Skin of body (tissue), 2 donors: Measurements from ENCODE around the gene SEC11A. TPM values are rescaled to one million over a fixed set of nuclear protein-coding genes. Genes with fewer than 3 reads are reported as not detected.
"Not testable (repeated sequence)": the region's sequence is repeated elsewhere in the genome, so short reads cannot be mapped to it uniquely, and the experiment has no call there.

Experiments used
- DNase-seq: peaks from one replicate; lab custom pipeline; 2025; lab: John Stamatoyannopoulos, UW
- total RNA-seq: library from RNA; depleted of rRNA; stranded (reverse); fragments of >200 nt; gene quantifications from one replicate; pipeline ENCODE4 v1.2.3, GENCODE V29; 2014

SEC11A gene
- total RNA-seq, 1 donor from 2014 or later, result 134 TPM

DNA sequence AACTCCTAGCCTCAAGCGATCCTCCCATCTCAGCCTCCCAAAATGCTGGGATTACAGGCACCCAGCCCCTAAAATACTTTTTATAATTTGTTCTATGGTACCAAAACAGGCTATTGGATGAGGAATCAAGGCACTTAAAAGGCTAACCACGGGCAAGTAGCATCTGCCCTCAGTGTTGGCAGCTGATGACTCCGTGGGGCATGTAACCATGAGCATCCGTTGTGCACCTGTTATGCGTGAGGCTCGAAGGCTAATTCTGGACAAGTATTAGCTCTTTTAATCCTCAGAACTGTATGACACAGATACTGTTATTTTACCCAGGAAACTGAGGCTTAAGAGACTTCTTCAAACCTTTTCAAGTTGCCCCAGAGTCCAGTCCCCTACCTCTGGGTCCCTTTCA, 72.1 kb downstream of the SEC11A start:
- DNase-seq, result no peak

DNA sequence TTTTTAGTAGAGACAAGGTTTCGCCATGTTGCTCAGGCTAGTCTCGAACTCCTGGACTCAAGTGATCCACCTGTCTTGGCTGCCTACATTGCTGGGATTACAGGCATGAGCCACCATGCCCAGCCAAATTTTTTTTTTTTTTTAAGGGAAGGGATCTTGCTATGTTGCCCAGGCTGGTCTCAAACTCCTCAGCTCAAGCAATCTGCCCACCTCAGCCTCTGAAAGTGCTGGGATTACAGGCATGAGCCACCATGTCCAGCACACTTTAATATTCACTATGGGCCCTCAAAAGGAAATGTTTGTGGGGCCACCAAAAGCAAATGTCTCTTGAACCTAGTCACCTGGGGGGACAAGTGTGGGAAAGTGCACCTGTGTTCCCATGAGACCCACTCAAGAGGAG, 73.3 kb downstream of the SEC11A start:
- not testable (repeated sequence) for DNase-seq

DNA sequence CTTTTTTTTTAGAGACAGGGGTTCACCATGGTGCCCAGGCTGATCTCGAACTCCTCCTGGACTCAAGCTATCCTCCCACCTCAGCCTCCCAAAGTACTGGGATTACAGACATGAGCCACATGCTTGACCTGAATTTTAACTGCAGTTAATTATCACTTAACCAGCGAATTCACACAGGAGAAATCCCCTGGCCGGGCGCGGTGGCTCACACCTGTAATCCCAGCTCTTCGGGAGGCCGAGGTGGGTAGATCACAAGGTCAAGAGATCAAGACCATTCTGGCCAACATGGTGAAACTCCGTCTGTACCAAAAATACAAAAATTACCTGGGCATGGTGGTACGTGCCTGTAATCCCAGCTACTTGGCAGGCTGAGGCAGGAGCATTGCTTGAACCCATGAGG, 74.1 kb downstream of the SEC11A start:
- not testable (repeated sequence) for DNase-seq

DNA sequence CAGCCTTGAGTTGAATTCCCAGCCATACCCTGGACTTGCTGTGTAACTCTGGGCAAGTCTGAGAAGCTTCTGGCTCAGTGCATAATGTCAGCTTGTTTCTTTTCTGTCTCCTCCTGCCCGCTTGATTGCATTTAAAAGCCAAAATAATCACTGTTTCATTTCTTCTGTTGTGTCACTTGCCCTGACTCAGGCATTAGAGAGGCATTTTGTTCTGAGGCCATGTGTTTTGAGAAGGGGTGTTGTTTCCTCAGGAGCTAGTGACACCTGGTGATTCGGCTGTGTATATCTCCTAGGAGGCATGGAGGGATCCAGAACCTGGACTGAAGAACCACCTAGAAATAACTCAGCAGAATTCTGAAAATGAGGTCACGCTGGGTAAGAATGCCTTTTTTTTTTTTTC, 77.8 kb downstream of the SEC11A start:
- DNase-seq, result no peak

DNA sequence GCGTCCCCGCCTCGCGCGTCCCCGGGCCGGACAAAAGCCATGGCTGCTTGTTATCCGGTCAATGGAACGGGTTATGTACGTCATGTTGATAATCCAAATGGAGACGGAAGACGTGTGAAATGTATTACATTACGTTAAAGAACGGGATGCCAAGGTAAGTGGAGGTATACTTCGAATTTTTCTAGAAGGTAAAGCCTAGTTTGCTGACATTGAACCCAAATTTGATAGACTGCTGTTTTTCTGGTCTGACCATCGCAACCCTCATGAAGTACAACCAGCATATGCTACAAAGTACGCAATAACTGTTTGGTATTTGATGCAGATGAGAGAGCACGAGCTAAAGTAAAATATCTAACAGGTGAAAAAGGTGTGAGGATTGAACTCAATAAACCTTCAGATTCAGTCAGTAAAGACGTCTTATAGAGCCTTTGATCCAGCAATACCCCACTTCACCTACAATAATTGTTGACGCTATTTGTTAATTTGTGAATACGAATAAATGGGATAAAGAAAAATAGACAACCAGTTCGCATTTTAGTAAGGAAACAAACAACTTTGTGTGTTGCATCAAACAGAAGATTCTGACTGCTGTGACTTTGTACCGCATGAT, 81.6 kb downstream of the SEC11A start:
- DNase-seq, result no peak

DNA sequence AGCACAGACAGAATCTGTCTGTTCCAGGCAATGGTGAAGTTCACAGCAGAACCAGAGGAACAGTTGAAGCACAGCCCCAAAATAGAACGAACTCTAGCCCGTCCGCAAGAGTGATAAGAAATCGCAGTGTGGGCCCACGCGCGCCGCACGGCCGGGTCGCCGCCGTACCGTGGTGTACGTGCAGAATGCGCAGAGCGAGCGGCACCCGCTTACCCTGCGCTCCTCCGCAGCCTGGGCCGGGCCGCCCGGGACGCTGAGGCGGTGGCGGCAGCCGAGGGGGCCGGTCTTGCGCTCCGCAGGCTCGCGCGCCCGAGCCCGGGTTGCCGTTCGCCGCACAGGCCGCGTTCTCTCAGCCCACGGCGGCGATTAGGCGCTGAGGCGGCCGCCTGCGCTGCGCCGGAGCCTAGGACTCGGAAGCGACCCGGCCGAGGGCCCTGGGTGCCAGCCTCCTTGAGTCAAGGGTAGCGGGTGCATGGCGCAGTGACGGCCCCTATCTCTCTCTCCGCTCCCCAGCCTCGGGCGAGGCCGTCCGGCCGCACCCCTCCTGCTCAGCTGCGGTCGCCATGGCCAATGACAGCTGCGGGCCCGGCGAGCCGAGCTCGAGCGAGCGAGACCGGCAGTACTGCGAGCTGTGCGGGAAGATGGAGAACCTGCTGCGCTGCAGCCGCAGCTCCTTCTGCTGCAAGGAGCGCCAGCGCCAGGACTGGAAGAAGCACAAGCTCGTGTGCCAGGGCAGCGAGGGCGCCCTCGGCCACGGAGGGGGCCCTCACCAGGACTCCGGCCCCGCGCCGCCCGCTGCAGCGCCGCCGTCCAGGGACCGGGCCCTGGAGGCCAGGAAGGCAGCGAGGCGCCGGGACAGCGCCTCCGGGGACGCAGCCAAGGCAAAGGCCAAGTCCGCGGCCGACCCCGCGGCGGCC, 82.4 kb downstream of the SEC11A start:
- DNase-seq, result peak; percentile 59

DNA sequence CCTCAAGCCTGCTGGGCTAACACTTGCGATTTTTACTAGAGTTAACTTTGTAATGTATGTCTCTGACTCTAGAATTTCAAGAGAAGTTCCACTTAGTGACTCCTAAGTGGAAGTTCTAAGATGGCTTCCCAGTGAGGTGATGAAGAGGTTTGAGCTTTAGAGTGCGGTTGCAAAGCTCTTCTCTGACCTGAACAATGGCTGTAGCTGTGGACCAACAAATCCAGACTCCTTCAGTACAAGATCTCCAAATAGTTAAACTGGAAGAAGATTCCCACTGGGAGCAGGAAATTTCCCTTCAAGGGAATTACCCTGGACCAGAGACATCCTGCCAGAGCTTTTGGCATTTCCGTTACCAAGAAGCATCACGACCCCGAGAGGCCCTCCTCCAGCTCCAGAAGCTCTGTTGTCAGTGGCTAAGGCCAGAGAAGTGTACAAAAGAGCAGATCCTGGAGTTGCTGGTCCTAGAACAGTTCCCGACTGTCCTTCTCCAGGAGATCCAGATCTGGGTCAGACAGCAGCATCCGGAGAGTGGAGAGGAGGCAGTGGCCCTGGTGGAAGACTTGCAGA, 84.2 kb downstream of the SEC11A start:
- peak; percentile 54 for DNase-seq

DNA sequence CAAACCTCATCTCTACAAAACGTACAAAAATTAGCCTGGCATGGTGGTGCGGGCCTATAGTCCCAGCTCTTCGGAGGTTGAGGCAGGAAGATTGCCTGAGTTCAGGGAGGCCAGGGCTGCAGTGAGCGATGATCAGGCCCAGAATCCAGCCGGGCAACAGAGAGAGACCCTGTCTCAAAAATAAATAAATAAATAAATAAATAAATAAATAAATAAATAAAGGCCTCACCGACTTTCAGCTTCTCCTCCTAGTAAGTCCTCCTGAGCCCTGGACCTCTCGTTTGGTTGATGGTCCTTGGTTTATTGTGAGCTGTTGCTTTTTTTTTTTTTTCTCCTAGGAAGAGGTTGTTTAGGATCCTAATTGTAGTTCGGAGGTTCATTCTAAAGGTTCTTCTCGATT, 86.9 kb downstream of the SEC11A start:
- DNase-seq, result no peak

DNA sequence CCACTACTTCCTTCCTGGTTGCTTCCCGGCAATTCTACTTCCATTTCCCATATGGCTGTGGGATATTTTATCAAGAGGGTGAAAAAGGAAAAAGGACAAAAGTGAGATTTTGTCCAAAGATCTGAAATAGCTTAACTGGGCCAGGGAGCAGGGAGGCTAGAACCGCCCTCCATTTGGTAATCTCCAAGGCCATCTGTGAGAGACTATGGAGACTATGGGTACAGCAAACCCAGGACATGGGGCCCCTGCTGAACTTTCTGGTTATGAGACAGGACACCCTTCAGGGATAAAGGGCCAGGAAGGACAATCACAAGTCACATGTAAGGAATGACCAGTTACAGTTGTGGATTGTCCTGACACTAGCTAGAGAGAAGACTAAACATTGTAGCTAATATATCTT, 90.8 kb downstream of the SEC11A start:
- no peak for DNase-seq

DNA sequence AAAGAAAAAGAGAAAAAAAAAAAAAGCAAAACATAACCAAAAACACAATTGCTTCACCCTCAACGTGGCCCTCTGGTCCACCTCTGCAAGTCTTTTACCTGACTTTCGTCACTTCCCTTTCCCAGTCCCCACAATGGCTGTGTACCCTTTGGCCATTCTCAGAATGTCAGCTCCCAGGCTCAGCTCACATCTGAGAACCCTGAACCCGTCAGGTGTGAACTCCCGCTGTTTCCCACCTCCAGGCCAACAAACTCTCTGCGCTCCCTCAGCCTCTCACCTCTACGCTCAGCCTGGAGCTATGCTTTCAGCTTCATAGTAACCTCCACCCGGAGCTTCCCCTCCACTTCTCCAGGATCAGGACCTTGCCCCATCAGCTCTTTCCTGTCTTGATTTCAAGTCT, 91.6 kb downstream of the SEC11A start:
- DNase-seq, result no peak

DNA sequence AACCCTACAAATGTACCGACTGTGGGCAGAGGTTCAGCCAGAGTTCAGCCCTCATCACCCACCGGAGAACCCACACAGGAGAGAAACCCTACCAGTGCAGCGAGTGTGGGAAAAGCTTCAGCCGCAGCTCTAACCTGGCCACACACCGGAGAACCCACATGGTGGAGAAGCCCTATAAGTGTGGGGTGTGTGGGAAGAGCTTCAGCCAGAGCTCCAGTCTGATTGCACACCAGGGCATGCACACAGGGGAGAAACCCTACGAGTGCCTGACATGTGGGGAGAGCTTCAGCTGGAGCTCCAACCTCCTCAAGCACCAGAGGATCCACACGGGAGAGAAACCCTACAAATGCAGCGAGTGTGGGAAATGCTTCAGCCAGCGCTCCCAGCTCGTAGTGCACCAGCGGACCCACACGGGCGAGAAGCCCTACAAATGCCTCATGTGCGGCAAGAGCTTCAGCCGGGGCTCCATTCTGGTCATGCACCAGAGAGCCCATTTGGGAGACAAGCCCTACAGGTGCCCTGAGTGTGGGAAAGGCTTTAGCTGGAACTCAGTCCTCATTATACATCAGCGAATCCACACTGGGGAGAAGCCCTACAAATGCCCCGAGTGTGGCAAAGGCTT, 94.5 kb downstream of the SEC11A start:
- no peak for DNase-seq

DNA sequence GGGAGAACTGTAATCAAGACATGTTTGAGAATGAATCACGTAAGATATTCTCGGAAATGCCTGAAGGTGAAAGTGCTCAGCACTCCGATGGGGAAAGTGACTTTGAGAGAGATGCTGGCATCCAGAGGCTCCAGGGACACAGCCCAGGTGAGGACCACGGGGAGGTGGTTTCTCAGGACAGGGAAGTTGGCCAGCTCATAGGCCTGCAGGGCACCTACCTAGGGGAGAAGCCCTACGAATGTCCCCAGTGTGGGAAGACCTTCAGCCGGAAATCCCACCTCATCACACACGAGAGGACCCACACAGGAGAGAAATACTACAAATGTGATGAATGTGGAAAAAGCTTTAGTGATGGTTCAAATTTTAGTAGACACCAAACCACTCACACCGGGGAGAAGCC, 95.3 kb downstream of the SEC11A start:
- DNase-seq, result no peak

Other genes starting within 250 kb of the SEC11A start
- gene ZSCAN2, start 115.1 kb downstream of the SEC11A start, total RNA-seq, result 8.7 TPM
- 21.2 TPM for gene WDR73, start 61.9 kb downstream of the SEC11A start, total RNA-seq
- gene NMB, start 57.9 kb downstream of the SEC11A start, total RNA-seq, result 1.2 TPM
- 9.4 TPM for gene ZNF592, start 32.5 kb upstream of the SEC11A start, total RNA-seq
- gene ALPK3, start 101.2 kb upstream of the SEC11A start, total RNA-seq, result 7.5 TPM
- not detected for gene SLC28A1, start 168.5 kb upstream of the SEC11A start, total RNA-seq